ENCODE results near the gene CFAP65. TPM values are rescaled to one million over a fixed set of nuclear protein-coding genes. Genes with fewer than 3 reads are reported as not detected.

CFAP65 gene
- total RNA-seq, 1 experiment from 2014 or later, result 0.44 TPM

DNA sequence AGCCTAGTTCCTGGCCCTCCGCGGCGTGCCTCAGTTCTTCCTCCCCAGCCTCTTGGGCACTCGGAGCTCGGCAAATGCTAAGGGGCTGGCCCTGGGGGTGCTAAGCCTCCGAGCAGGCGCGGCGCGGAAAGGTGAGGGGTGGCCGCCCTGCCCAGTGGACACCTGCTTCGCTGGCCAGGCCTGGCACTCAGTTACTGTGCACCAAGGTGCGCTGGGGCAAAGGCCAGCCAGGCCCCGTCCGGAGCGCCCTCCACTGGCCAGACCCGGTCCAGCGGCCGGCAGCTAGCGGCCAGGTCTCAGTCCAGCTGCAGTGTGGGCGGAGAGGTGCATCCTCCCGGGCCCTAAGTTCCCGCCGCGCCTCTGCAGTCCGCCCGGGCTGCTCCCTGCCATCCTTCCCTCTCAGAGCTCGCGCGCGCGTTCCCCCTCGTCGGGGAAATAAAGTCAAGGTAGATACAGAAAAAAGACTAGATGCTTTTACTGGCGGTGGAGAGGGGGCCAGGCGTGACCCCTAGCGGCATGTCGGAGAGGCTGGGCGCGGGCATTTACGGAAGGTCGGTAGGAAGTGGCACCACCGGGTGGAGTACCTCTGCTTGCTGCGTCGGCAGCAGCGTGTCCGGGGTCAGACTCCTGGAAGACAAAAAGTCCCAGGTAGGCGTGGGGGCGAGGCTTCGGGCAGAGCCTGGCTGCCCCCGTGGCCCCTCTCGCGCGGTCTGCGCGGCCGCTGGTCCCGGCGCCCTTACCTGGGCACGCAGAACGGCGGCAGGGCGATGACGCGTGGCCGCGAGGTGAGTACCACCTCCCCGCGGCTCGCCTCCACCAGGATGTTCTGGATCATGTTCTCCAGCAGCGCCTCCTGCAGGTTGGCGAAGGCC lies 38.7 kb downstream of the CFAP65 start (continued):
- no peak for TF ChIP-seq JAZF1 (CRISPR knock-in tag; IDR thresholded peaks at IDR 0.05)
- TF ChIP-seq, protein P1, sequence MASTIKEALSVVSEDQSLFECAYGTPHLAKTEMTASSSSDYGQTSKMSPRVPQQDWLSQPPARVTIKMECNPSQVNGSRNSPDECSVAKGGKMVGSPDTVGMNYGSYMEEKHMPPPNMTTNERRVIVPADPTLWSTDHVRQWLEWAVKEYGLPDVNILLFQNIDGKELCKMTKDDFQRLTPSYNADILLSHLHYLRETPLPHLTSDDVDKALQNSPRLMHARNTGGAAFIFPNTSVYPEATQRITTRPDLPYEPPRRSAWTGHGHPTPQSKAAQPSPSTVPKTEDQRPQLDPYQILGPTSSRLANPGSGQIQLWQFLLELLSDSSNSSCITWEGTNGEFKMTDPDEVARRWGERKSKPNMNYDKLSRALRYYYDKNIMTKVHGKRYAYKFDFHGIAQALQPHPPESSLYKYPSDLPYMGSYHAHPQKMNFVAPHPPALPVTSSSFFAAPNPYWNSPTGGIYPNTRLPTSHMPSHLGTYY (CRISPR knock-in tag; IDR thresholded peaks at IDR 0.05), result no peak
- TF ChIP-seq SMAD3 (CRISPR knock-in tag; IDR thresholded peaks at IDR 0.05; ENCODE audit: borderline replicate concordance), result no peak
- TF ChIP-seq, protein P2, sequence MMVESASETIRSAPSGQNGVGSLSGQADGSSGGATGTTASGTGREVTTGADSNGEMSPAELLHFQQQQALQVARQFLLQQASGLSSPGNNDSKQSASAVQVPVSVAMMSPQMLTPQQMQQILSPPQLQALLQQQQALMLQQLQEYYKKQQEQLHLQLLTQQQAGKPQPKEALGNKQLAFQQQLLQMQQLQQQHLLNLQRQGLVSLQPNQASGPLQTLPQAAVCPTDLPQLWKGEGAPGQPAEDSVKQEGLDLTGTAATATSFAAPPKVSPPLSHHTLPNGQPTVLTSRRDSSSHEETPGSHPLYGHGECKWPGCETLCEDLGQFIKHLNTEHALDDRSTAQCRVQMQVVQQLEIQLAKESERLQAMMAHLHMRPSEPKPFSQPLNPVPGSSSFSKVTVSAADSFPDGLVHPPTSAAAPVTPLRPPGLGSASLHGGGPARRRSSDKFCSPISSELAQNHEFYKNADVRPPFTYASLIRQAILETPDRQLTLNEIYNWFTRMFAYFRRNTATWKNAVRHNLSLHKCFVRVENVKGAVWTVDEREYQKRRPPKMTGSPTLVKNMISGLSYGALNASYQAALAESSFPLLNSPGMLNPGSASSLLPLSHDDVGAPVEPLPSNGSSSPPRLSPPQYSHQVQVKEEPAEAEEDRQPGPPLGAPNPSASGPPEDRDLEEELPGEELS (CRISPR knock-in tag; IDR thresholded peaks at IDR 0.05), result no peak
- no peak for TF ChIP-seq SP1 (CRISPR knock-in tag; conservative IDR thresholded peaks at IDR 0.05)
- TF ChIP-seq, protein P3, sequence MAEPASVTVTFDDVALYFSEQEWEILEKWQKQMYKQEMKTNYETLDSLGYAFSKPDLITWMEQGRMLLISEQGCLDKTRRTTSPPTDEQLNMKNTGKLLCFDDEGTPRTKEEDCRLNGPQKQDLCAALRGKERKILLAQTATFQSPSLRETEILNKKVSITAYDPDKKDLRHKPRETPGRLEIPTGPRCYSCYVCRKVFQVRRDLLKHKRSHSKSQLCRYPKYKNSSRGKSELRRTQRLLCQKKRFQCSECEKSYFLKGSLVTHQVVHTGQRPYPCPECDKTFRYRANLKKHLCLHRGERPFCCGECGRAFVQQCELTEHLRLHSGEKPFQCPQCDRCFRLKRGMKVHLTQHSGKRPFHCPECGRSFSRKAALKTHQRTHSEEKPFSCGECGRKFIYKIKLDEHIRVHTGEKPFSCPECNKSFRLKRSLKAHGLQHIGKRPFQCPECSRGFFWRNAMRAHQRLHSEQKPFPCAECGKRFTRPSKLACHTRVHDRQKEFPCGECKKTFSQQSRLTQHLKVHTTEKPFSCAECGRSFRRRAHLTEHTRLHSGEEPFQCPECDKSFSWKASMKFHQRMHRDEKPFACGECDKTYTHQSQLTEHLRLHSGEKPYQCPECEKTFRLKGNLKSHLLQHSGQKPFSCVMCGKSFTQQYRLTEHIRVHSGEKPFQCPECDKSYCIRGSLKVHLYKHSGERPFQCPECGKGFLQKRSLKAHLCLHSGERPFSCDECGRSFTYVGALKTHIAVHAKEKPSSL (CRISPR knock-in tag; conservative IDR thresholded peaks at IDR 0.05), result no peak
- no peak for TF ChIP-seq RELA (CRISPR knock-in tag; IDR thresholded peaks at IDR 0.05; ENCODE audit: borderline replicate concordance)
- no peak for TF ChIP-seq ZNF423 (CRISPR knock-in tag; IDR thresholded peaks at IDR 0.05)
- TF ChIP-seq NR1H2 (CRISPR knock-in tag; IDR thresholded peaks at IDR 0.05), result no peak
- TF ChIP-seq ETV6 (CRISPR knock-in tag; IDR thresholded peaks at IDR 0.05), result no peak
- no peak for TF ChIP-seq RORB (CRISPR knock-in tag; IDR thresholded peaks at IDR 0.05)
- TF ChIP-seq SMAD4 (CRISPR knock-in tag; IDR thresholded peaks at IDR 0.05), result no peak
- TF ChIP-seq, protein P4, sequence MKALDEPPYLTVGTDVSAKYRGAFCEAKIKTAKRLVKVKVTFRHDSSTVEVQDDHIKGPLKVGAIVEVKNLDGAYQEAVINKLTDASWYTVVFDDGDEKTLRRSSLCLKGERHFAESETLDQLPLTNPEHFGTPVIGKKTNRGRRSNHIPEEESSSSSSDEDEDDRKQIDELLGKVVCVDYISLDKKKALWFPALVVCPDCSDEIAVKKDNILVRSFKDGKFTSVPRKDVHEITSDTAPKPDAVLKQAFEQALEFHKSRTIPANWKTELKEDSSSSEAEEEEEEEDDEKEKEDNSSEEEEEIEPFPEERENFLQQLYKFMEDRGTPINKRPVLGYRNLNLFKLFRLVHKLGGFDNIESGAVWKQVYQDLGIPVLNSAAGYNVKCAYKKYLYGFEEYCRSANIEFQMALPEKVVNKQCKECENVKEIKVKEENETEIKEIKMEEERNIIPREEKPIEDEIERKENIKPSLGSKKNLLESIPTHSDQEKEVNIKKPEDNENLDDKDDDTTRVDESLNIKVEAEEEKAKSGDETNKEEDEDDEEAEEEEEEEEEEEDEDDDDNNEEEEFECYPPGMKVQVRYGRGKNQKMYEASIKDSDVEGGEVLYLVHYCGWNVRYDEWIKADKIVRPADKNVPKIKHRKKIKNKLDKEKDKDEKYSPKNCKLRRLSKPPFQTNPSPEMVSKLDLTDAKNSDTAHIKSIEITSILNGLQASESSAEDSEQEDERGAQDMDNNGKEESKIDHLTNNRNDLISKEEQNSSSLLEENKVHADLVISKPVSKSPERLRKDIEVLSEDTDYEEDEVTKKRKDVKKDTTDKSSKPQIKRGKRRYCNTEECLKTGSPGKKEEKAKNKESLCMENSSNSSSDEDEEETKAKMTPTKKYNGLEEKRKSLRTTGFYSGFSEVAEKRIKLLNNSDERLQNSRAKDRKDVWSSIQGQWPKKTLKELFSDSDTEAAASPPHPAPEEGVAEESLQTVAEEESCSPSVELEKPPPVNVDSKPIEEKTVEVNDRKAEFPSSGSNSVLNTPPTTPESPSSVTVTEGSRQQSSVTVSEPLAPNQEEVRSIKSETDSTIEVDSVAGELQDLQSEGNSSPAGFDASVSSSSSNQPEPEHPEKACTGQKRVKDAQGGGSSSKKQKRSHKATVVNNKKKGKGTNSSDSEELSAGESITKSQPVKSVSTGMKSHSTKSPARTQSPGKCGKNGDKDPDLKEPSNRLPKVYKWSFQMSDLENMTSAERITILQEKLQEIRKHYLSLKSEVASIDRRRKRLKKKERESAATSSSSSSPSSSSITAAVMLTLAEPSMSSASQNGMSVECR (CRISPR knock-in tag; IDR thresholded peaks at IDR 0.05; ENCODE audit: borderline replicate concordance), result peak; percentile 14; the same call in 1 of the 2 replicates
- TF ChIP-seq, protein P5, sequence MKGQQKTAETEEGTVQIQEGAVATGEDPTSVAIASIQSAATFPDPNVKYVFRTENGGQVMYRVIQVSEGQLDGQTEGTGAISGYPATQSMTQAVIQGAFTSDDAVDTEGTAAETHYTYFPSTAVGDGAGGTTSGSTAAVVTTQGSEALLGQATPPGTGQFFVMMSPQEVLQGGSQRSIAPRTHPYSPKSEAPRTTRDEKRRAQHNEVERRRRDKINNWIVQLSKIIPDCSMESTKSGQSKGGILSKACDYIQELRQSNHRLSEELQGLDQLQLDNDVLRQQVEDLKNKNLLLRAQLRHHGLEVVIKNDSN (CRISPR knock-in tag; IDR thresholded peaks at IDR 0.05), result no peak
- TF ChIP-seq, protein P6, sequence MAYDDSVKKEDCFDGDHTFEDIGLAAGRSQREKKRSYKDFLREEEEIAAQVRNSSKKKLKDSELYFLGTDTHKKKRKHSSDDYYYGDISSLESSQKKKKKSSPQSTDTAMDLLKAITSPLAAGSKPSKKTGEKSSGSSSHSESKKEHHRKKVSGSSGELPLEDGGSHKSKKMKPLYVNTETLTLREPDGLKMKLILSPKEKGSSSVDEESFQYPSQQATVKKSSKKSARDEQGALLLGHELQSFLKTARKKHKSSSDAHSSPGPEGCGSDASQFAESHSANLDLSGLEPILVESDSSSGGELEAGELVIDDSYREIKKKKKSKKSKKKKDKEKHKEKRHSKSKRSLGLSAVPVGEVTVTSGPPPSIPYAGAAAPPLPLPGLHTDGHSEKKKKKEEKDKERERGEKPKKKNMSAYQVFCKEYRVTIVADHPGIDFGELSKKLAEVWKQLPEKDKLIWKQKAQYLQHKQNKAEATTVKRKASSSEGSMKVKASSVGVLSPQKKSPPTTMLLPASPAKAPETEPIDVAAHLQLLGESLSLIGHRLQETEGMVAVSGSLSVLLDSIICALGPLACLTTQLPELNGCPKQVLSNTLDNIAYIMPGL (CRISPR knock-in tag; IDR thresholded peaks at IDR 0.05), result peak; percentile 98
- no peak for TF ChIP-seq ESRRA (CRISPR knock-in tag; IDR thresholded peaks at IDR 0.05; ENCODE audit: borderline replicate concordance)
- TF ChIP-seq, protein P7, sequence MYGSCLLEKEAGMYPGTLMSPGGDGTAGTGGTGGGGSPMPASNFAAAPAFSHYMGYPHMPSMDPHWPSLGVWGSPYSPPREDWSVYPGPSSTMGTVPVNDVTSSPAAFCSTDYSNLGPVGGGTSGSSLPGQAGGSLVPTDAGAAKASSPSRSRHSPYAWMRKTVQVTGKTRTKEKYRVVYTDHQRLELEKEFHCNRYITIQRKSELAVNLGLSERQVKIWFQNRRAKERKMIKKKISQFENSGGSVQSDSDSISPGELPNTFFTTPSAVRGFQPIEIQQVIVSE (CRISPR knock-in tag; IDR thresholded peaks at IDR 0.05; ENCODE audit: borderline replicate concordance), result no peak
- TF ChIP-seq NR3C1 (CRISPR knock-in tag; conservative IDR thresholded peaks at IDR 0.05; ENCODE audit: low read depth), result no peak
- no peak for TF ChIP-seq ZNF671 (CRISPR knock-in tag; IDR thresholded peaks at IDR 0.05)
- TF ChIP-seq, protein P8, sequence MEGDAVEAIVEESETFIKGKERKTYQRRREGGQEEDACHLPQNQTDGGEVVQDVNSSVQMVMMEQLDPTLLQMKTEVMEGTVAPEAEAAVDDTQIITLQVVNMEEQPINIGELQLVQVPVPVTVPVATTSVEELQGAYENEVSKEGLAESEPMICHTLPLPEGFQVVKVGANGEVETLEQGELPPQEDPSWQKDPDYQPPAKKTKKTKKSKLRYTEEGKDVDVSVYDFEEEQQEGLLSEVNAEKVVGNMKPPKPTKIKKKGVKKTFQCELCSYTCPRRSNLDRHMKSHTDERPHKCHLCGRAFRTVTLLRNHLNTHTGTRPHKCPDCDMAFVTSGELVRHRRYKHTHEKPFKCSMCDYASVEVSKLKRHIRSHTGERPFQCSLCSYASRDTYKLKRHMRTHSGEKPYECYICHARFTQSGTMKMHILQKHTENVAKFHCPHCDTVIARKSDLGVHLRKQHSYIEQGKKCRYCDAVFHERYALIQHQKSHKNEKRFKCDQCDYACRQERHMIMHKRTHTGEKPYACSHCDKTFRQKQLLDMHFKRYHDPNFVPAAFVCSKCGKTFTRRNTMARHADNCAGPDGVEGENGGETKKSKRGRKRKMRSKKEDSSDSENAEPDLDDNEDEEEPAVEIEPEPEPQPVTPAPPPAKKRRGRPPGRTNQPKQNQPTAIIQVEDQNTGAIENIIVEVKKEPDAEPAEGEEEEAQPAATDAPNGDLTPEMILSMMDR (IDR thresholded peaks at IDR 0.05), result peak; percentile 29; the same call in 1 of the 2 replicates
- TF ChIP-seq, protein P9, sequence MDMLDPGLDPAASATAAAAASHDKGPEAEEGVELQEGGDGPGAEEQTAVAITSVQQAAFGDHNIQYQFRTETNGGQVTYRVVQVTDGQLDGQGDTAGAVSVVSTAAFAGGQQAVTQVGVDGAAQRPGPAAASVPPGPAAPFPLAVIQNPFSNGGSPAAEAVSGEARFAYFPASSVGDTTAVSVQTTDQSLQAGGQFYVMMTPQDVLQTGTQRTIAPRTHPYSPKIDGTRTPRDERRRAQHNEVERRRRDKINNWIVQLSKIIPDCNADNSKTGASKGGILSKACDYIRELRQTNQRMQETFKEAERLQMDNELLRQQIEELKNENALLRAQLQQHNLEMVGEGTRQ (CRISPR knock-in tag; IDR thresholded peaks at IDR 0.05), result no peak
- TF ChIP-seq HMGA2 (CRISPR knock-in tag; IDR thresholded peaks at IDR 0.05), result no peak
